GM19240 (cell line): ENCODE data around the gene ZRSR2.
"Not testable (repeated sequence)": the region's sequence is repeated elsewhere in the genome, so short reads cannot be mapped to it uniquely, and the experiment has no call there.

ENCODE experiments used
- DNase-seq: peaks from one replicate; pipeline ENCODE4 v3.0.0; 2011; ENCODE audit warnings: low spot score; ENCODE audit not compliant: insufficient read length

ZRSR2 gene

DNA sequence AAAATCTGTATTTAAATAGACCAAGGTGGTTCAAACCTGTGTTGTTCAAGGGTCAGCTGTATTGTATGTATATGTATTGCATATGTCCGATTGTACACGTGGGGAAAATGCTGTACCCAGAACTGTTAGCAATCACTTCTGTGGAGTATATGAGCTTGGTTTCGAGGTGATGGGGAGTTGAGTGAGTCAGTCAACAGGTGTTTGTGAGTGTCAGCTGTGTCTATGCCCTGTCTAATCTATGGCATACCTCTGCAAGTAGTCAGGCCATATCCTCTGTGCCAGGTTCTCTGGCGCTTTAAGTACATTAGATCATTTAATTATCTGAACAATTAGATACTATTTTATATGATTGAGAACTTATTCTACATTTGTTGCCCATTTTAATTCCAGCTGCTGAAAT is 7.4 kb downstream of the ZRSR2 start:
- no peak for DNase-seq

- no peak for DNase-seq
Measured at GRCh38 chrX:15804563-15804962, 14.3 kb downstream of the ZRSR2 start.

DNA sequence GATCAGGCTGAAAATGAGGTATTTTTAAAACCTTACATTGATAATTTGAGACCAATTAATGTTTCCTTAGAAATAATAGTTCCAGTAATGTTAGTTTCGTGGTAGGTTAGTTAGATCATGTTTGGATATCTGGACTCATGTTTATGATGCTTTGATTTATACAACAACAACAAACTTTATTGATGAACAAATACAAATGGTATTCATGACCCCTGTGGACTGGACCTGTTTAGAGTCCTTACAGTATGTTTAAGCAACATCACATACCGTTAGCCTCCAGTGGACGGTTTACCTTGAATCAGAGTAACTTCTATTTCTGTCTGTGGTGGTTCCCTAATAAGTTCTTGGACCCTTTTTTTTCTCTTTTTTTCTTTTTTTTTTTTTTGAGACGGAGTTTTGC is 18.0 kb downstream of the ZRSR2 start:
- DNase-seq: no peak

- no peak for DNase-seq
Measured at GRCh38 chrX:15812192-15812938, 22.1 kb downstream of the ZRSR2 start.

GRCh38 chrX:15813416-15813815 is 23.1 kb downstream of the ZRSR2 start:
- no peak for DNase-seq

GRCh38 chrX:15814771-15815365 is 24.6 kb downstream of the ZRSR2 start:
- no peak for DNase-seq

GRCh38 chrX:15815779-15816437 is 25.6 kb downstream of the ZRSR2 start:
- peak; percentile 31 for DNase-seq

- DNase-seq: no peak
Measured at GRCh38 chrX:15816438-15816809, 26.1 kb downstream of the ZRSR2 start.

DNA sequence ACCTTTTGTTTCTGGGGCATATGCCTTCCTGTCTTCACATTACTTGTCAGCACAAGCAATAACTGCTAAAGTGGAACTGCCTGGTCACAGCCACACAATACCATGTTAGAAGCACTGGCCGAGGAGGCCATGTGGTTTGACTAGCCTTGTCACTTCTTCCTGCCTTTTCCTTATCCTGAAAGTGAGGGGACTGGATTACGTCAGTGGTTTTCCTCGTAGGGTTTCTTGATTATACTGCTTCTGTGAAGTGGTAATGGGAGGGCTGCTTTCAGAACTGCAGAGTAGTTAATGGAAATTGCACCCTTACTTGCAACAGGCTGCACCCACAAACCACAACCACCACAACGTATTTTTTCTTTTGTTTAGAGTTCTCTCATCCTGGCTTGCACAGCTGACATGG is 26.6 kb downstream of the ZRSR2 start:
- no peak for DNase-seq

GRCh38 chrX:15820106-15821073 is 30.1 kb downstream of the ZRSR2 start:
- no peak for DNase-seq

GRCh38 chrX:15822922-15823321 is 32.6 kb downstream of the ZRSR2 start:
- no peak for DNase-seq

DNA sequence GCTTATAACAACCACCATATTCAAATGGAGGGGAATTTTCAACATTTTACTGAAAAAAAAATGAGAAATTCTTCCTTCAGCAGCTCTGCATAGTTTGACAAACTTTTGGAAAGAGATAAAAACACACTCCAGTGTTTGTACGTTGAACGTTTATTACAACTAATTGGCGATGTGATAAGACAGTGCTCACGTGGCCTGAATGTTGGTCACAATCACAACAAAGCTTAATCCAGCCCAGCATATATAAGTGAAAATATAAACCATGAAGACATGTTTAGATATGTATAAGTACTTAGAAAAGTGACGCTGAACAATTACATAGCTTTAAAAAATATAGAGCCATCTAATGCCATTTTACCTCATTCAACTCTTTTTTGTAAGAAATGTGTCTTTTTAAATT is 35.7 kb downstream of the ZRSR2 start:
- DNase-seq: no peak

GRCh38 chrX:15829217-15829616 is 38.9 kb downstream of the ZRSR2 start:
- DNase-seq: no peak

DNA sequence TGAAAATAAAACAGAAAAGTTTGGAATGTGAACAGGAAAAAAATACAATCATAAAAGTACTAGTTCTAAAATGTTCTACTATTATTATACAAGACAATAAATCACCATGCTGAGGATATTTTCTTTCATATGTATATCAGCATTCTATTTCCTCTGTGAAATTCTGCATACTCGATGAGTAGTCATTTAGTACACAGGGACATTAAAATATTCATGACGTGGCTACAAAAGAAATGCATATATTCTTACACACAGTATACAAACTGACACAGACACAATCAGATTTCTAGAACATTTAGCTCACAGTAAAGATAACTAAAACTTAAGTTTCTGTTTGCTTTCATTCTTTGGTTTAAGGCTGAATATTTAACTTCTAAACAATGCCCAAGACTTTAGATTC is 41.1 kb downstream of the ZRSR2 start:
- not testable (repeated sequence) for DNase-seq

- no peak for DNase-seq
Measured at GRCh38 chrX:15834053-15834452, 43.8 kb downstream of the ZRSR2 start.

DNA sequence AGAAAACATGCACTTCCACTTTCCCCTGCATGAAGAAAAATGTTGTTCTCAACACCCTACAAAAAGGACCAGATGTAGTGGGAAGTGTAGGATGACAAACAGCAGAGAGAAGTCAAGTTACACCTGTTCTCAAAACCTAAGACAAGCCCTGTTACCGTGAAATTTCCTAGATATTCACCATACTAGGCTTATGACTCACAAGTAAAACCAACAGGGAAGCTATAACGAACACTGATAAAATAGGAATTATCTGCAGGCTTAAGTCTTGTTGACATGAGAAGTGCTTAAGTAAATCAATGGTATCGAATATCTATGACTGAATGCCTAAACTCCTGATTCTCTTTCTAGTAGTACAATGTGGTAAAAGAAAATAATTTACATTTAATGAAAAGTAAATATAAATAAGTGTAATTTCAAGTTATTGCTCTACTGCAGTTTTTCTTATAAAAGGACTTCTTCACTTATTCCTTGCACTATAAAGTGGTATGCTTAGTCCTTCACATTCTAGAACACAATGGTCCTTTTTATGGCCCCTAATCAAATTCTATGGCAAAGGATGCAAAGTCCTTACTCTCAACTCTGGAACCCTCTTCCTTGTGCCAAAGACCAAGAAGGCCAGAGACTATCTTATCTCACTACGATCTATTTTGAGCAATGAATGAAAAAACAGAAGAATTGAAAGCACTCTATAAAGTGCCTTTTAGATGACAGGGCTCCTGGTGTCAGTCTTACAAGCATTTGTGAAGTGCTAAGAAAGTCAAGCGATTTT is 44.7 kb downstream of the ZRSR2 start:
- no peak for DNase-seq

DNA sequence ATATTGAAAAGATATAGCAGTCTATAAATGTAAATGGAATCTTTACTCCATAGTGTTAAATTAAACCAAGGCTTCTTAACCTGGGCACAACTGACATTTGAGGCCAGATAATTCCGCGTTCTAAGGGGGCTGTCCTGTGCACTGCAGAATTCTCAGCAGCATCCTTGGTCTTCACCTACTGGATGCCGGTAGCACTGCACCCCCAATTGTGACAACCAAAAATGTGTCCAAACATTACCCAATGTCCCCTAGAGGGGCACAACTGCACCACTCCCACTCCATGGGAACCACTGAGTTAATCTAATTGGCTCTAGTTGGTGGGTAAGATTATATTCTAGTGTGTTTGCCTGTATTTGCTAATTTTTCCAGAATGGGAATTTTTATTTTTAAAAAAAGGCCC is 47.7 kb downstream of the ZRSR2 start:
- no peak for DNase-seq

DNA sequence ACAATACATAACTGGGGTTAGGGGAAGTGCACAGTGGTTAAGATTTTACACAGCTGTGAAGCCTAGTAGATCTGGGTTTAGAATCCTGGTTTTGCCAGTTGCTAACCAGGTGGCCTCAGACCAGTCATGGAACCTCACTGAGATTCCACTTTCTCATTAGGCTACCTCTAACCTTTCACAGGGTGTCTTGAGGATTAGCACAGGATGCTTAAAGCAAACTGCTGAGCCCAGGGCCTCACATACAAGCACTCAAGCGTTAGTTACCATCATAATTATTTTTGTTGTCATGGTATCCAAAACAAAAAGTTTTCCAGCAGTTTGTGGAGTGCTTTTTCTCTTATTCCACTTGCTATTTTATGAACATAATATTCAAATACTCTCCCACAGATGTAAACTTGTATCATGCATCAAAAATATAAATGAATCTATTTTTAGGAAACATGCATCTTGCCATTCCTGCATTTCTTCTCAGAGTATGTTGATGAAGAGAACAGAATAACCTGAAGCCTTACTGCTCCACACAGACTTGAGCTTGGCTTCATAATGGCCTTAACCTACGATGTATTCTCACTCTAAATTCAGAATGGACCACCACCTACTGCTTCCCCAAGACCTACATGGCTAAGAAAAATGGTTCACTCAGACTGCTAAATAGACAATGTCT is 51.7 kb downstream of the ZRSR2 start:
- no peak for DNase-seq

- DNase-seq: no peak
Measured at GRCh38 chrX:15843960-15844359, 53.7 kb downstream of the ZRSR2 start.

- DNase-seq: no peak
Measured at GRCh38 chrX:15848576-15848975, 58.3 kb downstream of the ZRSR2 start.
